ENCODE data around the gene SERPINA4.
"Not testable (repeated sequence)": the region's sequence is repeated elsewhere in the genome, so short reads cannot be mapped to it uniquely, and the experiment has no call there.

The SERPINA4 gene

DNA sequence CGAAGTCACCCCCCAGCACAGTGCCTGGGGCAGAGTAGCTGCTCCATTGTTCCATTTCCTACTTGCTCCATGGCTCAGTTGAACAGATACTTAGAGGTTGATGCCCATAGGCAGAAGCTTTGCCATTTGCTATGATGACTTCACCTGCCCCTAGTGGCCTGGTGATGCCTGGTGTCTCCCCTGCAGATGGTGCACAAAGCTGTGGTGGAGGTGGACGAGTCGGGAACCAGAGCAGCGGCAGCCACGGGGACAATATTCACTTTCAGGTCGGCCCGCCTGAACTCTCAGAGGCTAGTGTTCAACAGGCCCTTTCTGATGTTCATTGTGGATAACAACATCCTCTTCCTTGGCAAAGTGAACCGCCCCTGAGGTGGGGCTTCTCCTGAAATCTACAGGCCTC is 30.6 kb downstream of the SERPINA4 start:
- no peak for DNase-seq (ENCODE audit: low read depth in 2 of 2, low spot score in 1 of 2)

DNA sequence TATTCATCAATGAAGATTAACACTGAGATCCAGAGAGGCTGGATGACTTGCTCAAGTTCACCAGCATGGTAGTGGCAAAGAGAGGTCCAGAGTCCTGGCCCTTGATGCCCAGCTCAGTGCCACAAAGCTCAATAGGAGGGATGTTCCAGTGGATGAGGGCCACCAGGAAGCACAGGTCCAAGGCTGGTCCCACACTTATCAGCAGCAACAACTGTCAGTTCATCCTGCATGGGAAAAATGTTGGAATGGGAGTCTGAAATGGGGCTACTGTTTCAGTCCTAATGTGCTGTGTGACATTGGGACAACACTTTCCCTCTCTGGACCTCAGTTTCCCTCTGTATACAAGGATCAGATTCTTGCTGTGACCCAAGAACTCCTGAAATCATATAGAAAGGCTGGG is 31.2 kb downstream of the SERPINA4 start:
- DNase-seq (ENCODE audit: low read depth in 2 of 2, low spot score in 1 of 2): no peak

DNA sequence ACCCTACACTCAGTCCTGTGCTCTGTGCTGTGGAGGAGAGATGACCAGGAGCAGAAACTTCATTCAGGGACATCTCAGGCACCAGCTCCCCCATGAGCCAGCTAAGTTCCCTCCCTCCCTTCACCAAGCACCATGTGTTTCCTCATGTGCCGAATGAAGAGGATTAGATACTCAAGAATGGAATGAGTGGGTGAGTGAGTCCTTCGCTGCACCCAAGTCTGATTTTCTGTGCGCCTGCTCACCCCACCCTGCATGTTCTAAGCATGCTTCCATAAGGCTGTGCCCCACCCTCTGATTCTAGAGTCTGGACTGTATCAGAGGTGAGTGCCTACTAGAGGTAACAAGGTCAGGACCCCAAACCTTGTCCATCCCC is 32.1 kb downstream of the SERPINA4 start:
- no peak for DNase-seq (ENCODE audit: low read depth in 2 of 2, low spot score in 1 of 2)

DNA sequence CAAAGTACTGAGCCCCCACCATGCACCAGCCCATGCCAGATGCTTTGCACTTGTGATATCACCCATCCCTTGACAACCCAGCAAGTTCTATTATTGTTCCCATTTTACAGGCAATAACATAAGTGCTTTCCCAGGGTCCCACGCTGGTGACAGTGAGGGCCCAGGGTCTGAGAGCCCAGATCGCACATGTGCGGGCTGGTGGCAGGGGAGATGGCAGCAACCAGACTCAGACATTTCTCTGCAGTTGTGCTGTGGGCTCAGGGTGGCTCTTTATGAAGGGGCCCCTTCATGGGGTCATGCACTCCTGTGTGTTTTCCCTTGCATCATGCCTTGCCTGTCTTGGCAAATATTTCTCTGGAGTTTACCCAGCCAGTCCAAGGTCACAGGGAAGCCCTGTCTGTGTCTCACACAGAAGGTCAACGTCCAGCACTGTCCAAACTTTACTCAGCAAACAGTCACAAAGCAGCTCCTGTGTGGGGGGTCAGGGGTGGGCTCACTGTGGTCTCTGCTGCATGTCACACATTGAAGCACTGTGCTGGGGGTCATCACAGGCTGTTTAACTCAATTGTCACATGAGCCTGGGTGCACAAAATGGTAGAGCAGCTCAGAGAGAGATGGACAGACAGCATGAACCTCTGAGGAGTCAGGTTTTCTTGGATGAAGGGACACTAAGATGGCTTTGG is 32.6 kb downstream of the SERPINA4 start:
- no peak for DNase-seq (ENCODE audit: low read depth in 2 of 2, low spot score in 1 of 2)

DNA sequence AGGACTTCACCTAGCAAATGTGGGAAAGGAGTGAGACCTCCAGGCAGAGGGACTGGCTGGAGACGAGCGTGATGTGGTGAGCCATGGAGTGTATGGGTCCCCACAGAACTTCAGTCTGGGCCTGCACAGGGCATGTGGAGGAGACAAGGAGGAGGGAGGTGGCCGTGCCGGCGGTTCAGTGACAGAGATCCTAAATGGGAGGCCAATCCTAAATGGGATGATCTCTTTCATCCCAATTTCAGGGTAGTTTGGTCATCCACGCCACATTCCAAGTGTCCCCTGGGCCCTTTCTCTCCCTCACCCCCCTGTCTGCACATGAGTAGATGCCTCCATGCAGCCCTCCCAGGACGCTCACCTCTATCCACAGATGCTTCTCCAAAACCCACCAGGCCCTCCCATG is 33.2 kb downstream of the SERPINA4 start:
- DNase-seq (ENCODE audit: low read depth in 2 of 2, low spot score in 1 of 2): no peak

DNA sequence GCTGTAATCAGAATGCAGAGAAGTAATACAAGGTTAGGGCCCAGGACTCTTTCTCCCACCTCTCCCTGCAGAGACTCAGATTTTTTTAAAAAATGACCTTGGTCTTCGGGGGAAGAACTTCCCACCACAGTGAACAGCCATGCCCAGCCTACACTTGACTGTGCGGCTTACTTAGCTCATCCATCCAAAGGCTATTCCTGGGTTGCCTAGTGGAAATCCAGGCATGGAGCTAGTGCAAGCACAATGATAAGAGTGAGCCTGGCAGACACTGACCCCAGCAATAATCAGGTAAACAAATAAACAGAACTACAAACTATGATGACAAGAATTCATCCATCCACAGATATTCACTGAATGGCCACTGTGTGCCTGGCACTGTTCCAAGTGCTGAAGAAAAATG is 34.7 kb downstream of the SERPINA4 start:
- no peak for DNase-seq (ENCODE audit: low read depth in 2 of 2, low spot score in 1 of 2)

DNA sequence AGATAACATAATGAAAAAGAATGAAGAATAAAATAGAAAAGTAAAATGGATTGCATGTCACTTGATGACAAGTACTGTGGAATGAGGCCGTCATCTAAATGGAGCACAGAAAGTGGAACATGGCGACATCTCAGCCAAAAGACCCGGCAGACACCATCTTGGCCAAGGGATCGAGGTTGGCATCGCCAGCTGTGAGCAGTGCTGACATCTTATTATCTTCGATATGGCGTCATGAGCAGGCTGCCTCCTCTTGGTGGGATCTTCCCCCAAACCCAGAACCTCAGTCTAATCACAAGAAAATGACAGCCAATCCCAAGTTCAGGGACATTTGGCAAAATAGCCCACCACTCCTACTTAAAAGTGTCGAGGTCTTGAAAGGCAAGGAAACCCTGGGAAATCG is 35.1 kb downstream of the SERPINA4 start:
- no peak for DNase-seq (ENCODE audit: low read depth in 2 of 2, low spot score in 1 of 2)

DNA sequence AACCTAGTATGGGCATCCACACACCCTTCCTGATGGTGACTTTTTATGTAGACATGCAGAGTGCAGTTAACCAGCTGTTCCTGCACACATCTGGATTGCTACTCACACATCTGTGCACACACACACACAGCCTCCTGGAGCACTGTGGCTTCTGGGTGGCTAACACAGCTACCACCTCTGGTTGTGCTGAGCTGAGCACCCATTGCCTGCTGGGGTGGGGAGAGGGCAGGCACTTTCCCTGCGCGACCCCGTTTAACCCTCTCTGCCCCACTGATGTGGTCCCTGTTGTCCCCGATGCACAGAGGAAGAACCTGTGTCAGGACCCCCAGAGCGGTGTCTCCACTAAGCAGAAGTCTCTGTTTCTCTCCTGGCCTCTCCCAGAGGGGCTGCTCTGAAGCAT is 36.5 kb downstream of the SERPINA4 start:
- DNase-seq (ENCODE audit: low read depth in 2 of 2, low spot score in 1 of 2): no peak

DNA sequence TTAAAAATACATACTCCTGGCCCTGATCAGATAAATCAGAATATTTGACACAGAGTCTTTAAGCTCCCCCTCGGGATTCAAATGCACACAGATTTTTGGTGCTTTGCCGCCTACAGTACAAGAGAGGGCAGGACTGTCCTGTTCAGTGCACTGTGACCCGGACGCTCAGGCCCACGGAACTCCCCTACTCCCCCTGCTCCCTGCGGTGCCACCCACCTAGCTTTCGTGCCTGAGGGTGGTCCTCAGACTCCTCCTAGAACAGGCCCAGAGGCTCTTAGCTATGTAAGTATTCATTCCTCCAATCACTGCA is 37.2 kb downstream of the SERPINA4 start:
- no peak for DNase-seq (ENCODE audit: low read depth in 2 of 2, low spot score in 1 of 2)

DNA sequence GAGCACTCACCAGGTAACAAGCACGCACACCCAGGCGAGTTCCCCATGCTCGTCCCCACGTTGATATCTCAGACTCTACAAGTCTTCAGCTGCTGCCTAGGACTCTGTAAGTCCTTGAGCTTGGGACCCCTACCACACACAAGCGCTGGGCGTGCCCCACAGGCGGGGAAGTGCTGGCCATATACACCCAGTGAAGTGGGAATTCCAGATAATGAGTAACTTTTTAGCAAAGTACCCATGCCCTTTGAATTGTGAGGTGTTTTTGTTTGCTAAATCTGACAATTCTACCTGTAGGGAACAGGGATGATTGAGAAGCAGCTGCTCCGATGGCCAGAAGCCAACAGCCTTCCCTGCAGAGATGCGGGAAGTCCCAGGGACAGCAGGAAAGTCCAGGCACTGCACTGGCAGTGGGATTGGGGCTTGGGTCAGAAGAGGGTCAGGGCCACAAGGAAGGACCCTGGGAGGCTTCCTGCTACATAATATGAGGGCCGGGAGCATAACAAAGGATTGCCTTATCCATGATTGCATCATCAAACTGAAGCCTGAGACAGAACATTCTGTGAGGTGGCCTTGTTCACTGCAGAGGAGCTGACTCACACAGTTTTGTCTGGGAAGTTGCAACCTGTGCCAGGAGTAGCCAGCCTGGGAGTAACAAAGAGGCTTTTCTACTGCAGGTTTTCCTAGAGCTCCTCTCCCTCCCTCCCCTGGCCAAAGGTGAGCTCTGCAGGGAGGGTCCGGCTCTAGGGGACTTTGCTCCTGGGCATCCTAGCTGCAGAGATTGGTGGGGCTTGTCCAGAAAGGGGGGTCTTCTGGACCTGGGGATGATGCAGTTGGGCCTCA is 37.8 kb downstream of the SERPINA4 start:
- no peak for DNase-seq (ENCODE audit: low read depth in 2 of 2, low spot score in 1 of 2)

DNA sequence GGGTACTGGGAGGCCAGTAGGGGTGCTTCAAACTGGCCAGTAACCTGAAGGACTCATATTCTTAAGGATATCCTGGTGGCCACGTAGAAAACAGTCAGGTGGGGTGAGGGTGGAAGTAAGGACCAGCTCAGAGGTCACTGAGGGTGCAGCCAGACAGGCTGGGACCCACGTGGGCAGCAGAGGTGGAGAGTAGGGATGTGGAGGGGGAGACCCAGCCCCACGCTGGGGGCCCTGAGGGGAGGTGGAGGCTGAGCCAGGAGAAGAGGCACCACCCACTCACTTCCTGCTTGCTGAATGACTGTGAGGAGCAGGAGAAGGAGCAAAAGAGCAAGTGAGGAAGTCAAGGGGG is 38.4 kb downstream of the SERPINA4 start:
- no peak for DNase-seq (ENCODE audit: low read depth in 2 of 2, low spot score in 1 of 2)

DNA sequence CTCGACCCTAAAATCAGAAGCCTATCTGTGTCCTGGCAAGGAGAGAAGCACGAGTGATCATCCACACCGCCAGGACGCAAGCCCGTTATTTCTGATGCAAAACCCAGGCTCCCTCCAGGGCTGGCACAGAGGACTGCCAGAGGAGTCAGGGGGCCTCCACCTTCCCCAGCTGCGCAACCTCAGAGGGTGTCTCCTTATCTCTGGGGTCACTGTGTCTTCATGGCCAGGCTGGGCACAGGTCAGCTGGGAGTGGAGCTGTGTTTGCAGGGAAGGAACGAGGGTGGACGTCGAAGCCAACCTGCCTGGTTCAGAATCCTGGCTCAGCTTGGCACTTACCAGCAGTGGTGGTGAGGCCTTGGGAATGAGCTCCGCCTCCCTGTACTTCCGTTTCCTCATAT is 38.9 kb downstream of the SERPINA4 start:
- no peak for DNase-seq (ENCODE audit: low read depth in 2 of 2, low spot score in 1 of 2)

DNA sequence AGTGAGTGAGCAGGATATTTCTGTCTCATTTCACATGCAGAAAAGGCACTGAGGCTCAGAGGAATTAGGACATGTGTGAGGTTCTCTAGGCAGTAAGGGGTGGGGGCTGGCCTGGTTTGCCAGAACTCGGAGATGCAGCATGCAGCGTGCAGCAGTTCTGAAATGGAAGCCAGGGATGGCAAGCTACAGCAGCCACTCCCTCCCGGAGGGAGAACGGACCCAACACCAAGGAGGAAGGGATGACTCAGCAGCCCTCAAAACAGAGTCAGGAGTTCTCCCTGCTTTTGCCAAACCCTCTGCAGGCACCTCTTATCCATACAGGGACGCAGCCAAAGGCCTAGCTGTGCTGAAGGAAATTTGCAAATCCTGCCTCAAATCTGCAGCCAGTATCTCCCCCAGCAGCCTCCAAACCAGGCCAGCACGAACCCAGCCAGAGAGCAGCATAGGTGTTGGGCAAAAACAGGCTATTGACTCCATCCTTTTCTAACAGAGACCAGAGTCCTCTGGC is 40.7 kb downstream of the SERPINA4 start:
- DNase-seq (ENCODE audit: low read depth in 2 of 2, low spot score in 1 of 2): no peak

DNA sequence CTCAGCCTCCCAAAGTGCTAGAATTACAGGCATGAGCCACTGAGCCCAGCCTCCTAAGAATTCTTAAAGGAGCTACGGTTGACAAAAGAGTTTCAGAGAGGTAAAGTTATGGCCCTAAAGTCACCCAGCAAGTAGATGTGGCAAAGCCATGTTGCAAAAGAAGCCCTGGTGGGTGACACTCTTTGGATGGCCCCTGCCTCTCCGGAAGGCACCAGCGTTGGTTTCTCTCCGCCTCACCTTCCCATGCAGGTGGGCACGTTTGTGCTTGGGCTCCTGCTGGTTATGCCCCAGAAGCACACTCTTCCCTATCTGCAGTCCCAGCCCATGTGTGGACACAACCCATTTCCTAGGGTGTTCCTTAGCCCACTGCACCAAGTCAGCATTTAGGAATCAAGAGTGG is 41.5 kb downstream of the SERPINA4 start:
- no peak for DNase-seq (ENCODE audit: low read depth in 2 of 2, low spot score in 1 of 2)

DNA sequence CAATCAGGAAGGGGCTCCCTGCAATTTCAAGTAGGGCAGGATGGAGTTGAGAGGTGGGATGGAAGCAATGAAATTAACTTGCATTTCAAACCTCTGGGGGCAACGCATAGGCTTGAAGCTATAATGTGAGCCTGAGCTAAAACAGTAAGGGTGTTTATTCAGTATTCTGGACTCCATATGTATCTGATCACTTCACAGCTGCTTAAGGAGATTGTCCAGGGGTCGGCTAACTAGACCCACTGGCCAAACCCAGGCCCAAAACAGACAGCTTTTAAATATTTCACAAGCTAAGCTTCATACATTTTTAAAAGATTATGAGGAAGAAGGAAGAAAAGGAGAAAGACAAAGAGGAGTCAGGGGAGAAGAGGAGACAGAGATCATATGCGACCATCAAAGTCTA is 44.1 kb downstream of the SERPINA4 start:
- no peak for DNase-seq (ENCODE audit: low read depth in 2 of 2, low spot score in 1 of 2)

DNA sequence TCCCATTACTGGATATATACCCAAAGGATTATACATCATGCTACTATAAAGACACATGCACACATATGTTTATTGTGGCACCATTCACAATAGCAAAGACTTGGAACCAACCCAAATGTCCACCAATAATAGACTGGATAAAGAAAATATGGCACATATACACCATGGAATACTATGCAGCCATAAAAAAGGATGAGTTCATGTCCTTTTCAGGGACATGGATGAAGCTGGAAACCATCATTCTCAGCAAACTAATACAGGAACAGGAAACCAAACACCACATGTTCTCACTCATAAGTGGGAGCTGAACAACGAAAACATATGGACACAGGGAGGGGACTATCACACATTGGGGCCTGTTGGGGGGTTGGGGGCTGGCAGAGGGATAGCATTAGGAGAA is 47.7 kb downstream of the SERPINA4 start:
- not testable (repeated sequence) for DNase-seq (ENCODE audit: low read depth in 2 of 2, low spot score in 1 of 2)

DNA sequence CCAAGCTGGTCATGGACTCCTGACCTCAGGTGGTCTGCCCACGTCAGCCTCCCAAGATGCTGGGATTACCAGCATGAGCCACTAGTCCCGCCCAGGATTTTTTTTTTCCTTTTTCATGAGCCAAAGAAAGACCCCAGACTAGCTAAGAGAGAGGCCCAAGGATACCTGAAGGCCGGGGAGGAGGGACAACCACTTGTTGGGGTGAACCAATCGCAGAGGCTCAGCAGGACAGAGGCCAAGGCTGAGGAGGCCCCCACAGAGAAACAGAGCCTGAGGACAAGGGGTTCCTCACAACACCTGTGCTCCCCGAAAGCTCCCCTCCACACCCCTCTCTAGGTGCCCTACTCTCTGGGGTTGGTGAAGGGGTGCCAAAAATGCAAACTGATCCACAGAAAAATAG is 49.9 kb downstream of the SERPINA4 start:
- DNase-seq (ENCODE audit: low read depth in 2 of 2, low spot score in 1 of 2): no peak

DNA sequence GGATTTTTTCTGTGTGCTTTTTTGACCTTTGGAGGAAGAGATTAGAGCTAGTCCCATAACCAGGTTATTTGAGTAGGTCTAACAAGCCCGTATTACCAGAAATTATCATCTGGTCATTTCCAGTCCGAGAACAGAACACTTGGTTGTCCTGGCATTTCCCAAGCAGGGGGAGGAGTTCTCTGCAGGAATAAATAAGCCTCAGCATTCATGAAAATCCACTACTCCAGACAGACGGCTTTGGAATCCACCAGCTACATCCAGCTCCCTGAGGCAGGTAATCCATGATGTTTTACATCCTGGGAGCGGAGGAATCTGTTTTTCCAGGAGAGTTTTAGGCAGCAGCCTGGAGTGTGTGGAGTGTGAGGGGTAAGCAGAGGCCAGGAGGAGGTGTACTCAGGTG is 50.9 kb downstream of the SERPINA4 start, which contains the start of gene SERPINA3:
SERPINA3 (plus strand) TSS at position 218 of the 400 bp plus-strand sequence. CDS start 2,051 bp downstream, outside the sequence.
- no peak for DNase-seq (ENCODE audit: low read depth in 2 of 2, low spot score in 1 of 2)

DNA sequence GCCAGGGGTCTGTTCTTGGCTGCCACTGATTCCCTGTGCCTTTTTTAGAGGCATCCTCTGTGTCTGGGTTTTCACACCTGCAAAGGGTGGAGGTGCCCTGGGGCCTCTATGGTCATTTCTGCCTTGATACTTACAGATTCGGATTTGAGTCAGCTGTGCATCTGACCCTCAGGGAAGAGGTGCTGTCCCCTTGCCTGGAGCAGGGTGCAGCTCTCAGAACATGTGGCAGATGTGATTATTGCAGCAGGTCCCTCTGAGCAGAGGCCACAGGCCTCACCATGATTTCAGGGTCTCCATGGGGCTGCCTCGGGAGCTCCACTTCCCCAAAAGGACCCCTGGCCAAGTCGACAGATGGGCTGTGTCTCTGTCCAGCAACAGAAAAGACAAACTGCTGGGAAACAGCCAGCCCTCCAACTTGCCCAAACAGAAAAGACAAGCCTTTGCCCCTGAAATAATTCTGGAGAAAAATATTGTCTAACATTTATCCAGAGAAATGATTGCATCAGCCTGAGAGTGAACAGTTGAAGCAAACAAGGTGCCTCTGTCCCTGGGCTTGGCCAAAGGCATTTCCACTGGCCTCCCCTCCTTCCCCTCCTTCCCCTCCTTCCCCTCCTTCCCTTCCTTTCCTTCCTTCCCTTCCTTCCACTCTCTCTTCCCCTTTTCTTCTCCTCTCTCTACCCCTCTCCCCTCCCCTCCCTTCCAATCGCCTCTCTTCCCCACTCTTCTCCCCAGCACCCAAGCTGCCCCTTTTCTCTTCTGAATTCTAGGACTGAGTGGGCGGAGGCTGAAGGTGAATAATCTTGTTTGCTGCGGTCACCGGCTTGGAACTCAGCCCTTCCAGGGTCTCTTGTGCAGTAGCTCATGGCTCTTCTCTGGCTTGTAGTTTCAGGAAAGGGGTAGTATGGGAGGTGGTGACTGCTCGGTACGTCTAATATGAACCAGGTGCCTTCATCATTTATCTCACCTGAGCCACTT is 51.6 kb downstream of the SERPINA4 start:
- DNase-seq (ENCODE audit: low read depth in 2 of 2, low spot score in 1 of 2): no peak

DNA sequence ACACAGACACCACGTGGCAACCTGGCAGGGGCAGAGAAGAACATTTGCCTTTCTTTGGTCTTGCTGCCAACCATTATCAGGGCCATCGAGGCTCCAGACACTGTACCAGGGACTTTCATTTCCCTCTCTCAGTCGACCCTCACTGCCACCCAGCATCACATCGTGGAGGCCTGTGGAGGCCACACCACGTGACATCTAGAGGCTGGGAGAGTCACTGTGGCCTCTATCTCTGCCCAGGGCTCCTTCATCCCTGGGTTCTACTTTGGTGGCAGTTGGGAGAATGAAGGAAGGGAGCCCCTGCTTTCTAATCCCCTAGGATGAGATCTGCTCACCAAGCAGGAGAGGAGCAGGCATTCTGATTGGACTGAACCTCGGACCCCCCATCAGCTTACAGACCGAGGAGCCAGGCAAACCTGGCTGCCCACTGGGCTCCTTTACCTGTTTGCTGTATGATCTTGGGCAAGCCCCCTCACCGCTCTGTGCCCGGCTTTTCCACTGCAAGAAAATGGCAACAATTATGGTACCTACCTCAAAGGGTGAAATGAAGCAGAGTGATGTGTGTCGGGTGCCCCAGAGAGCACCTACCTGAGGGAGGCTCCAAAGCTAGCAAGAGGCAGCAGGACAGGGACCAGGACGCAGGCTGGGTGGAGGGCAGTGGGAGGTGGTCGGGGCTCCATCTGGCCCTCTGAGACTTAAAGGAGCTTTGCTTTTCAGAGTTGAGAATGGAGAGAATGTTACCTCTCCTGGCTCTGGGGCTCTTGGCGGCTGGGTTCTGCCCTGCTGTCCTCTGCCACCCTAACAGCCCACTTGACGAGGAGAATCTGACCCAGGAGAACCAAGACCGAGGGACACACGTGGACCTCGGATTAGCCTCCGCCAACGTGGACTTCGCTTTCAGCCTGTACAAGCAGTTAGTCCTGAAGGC is 52.7 kb downstream of the SERPINA4 start:
- DNase-seq (ENCODE audit: low read depth in 2 of 2, low spot score in 1 of 2): no peak

DNA sequence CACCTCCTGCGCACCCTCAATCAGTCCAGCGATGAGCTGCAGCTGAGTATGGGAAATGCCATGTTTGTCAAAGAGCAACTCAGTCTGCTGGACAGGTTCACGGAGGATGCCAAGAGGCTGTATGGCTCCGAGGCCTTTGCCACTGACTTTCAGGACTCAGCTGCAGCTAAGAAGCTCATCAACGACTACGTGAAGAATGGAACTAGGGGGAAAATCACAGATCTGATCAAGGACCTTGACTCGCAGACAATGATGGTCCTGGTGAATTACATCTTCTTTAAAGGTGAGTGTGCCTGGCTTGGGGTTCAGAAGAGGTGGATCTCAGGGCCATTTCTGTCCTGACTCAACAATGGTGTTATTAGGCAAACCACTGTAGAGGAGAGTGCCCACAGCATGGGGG is 53.6 kb downstream of the SERPINA4 start:
- DNase-seq (ENCODE audit: low read depth in 2 of 2, low spot score in 1 of 2): no peak

Data from stimulated activated CD8-positive, alpha-beta memory T cell treated with anti-CD3 and anti-CD28 coated beads, Interleukin-4, amount 100 ng/mL, for 1 hour (primary cell).